Suprapubic skin (tissue), 4 donors: ENCODE data around the gene VKORC1L1.

ENCODE experiments used
- POLR2A ChIP-seq, 2 donors: fragments of 450-650 bp; IDR thresholded peaks; one replicate each; pipeline ENCODE4 v1.6.1; 2017; ENCODE audit warnings: antibody characterized with exemption in 2 of 2, mild to moderate bottlenecking in 2 of 2, moderate library complexity in 2 of 2
- POLR2AphosphoS5 ChIP-seq, 3 donors: sonication (generic); formaldehyde crosslinking; IDR thresholded peaks; one replicate each; pipeline ENCODE4 v1.6.1; 2017; ENCODE audit warnings: antibody characterized with exemption in 3 of 3
- TF ChIP-seq, protein P1 (sequence below), 2 donors: fragments of 200-600 bp in 1 of 2; fragments of 450-650 bp in 1 of 2; sonication (generic) in 1 of 2; IDR thresholded peaks; one replicate each; pipeline ENCODE4 v1.5.1; 2016 to 2019; ENCODE audit warnings: antibody characterized with exemption in 2 of 2, mild to moderate bottlenecking in 1 of 2, moderate library complexity in 1 of 2

DNA sequence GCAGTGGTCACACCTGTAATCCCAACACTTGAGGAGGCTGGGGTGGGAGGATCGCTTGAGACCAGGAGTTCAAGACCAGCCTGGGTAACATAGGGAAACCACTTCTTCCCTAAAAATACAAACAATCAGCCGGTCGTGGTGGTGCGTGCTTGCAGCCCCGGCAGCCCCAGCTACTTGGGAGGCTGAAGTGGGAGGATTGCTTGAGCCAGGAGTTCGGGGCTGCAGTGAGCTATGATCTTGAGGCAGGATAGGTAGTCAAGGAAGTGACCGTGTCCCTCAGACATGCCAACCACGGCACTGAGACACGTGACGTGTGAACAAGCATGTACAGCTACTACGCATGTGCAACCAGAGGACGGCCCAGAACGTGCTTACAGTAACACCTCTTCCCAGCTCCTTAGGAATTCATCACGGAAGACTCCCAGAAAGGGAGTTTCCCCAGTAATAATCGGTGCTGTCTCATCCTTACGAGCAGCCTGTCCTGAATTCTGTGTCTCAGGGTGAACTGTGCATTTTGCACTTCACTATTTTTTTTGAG lies 103.9 kb downstream of the VKORC1L1 start:
- TF ChIP-seq, protein P1, sequence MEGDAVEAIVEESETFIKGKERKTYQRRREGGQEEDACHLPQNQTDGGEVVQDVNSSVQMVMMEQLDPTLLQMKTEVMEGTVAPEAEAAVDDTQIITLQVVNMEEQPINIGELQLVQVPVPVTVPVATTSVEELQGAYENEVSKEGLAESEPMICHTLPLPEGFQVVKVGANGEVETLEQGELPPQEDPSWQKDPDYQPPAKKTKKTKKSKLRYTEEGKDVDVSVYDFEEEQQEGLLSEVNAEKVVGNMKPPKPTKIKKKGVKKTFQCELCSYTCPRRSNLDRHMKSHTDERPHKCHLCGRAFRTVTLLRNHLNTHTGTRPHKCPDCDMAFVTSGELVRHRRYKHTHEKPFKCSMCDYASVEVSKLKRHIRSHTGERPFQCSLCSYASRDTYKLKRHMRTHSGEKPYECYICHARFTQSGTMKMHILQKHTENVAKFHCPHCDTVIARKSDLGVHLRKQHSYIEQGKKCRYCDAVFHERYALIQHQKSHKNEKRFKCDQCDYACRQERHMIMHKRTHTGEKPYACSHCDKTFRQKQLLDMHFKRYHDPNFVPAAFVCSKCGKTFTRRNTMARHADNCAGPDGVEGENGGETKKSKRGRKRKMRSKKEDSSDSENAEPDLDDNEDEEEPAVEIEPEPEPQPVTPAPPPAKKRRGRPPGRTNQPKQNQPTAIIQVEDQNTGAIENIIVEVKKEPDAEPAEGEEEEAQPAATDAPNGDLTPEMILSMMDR (IDR thresholded peaks at IDR 0.05), result no peak
- TF ChIP-seq POLR2AphosphoS5 (IDR thresholded peaks at IDR 0.05), result no peak
- TF ChIP-seq POLR2A (IDR thresholded peaks at IDR 0.05), result no peak
